Measurements from ENCODE around the gene COL17A1.

Gene COL17A1

DNA sequence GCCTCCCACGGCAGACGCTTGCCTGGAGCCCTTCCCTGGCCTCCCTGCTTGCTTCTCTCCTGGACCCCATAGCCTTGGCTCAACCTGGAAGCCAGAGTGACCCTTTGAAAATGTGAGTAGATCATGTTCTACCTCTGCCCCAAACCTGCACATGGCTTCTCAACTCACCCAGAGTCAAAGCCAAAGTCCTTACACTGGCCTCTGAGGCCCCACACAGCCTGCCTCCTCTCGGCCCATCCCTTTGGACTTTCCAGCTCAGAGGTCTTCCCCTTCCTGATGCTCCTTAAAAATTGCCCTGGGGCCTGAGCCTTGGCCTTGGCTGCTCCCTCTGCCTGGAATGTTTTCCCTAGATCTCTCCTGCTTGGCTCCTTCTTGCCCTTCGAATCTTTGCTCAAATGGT, 32.5 kb downstream of the COL17A1 start:
- ATAC-seq (ENCODE audit: insufficient read depth, low read depth) (no peak), DNase-seq (no peak)
- TF ChIP-seq, protein P1, sequence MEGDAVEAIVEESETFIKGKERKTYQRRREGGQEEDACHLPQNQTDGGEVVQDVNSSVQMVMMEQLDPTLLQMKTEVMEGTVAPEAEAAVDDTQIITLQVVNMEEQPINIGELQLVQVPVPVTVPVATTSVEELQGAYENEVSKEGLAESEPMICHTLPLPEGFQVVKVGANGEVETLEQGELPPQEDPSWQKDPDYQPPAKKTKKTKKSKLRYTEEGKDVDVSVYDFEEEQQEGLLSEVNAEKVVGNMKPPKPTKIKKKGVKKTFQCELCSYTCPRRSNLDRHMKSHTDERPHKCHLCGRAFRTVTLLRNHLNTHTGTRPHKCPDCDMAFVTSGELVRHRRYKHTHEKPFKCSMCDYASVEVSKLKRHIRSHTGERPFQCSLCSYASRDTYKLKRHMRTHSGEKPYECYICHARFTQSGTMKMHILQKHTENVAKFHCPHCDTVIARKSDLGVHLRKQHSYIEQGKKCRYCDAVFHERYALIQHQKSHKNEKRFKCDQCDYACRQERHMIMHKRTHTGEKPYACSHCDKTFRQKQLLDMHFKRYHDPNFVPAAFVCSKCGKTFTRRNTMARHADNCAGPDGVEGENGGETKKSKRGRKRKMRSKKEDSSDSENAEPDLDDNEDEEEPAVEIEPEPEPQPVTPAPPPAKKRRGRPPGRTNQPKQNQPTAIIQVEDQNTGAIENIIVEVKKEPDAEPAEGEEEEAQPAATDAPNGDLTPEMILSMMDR (IDR thresholded peaks at IDR 0.05; ENCODE audit: borderline replicate concordance, extremely low read depth, low read length, poor library complexity, severe bottlenecking) = no peak
- TF ChIP-seq EZH2 (IDR thresholded peaks at IDR 0.05; ENCODE audit: borderline replicate concordance, low read depth, low read length, severe bottlenecking) = no peak
- Histone ChIP-seq H3K4me2 (ENCODE audit: insufficient read depth, low read length) (no peak overlapping the region), H3K27ac (ENCODE audit: low read length) (no peak overlapping the region), H3K9me3 (ENCODE audit: insufficient read depth, low read length, severe bottlenecking) (no peaks in the 10 kb centered on the region), H3K27me3 (ENCODE audit: insufficient read depth, low read length, poor library complexity) (peaks cover 6% of the 10 kb centered on the region), H4K20me1 (ENCODE audit: insufficient read depth, low read length) (no peaks in the 10 kb centered on the region), H3K9ac (ENCODE audit: low read depth, low read length) (no peak overlapping the region), H3K79me2 (ENCODE audit: insufficient read depth, low read length) (no peaks in the 10 kb centered on the region), H3K4me1 (ENCODE audit: insufficient read depth, low read length) (no peaks in the 10 kb centered on the region), H3K4me3 (ENCODE audit: low read depth in 1 of 2, low read length in 2 of 2) (no peak overlapping the region), H2AFZ (ENCODE audit: low read depth, low read length) (no peak overlapping the region), H3K36me3 (ENCODE audit: insufficient read depth, low read length) (no peaks in the 10 kb centered on the region)

DNA sequence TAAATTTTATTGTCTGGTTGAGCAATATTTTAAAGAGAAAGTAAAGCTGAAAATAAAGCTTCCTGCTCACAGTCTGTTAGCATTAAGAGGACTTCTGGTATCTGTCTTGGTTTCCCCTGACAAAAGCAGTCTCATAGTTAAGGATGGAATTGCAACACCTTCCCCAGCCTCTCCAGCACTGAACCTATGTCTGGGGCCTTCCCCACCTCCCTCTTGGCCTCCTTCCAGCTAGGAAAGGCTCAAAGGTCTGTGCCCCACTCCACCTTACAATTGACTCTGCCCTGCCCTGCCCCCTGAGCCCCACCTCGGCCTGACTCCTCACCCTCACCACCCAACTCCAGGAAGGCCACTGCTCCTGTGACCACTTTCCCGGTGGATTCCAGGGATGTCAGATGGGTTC, 33.2 kb downstream of the COL17A1 start:
- Histone ChIP-seq H3K4me1 (ENCODE audit: insufficient read depth, low read length) (no peaks in the 10 kb centered on the region), H3K9ac (ENCODE audit: low read depth, low read length) (no peak overlapping the region), H4K20me1 (ENCODE audit: insufficient read depth, low read length) (no peaks in the 10 kb centered on the region), H3K36me3 (ENCODE audit: insufficient read depth, low read length) (no peaks in the 10 kb centered on the region), H3K27me3 (ENCODE audit: insufficient read depth, low read length, poor library complexity) (peaks cover 6% of the 10 kb centered on the region), H3K79me2 (ENCODE audit: insufficient read depth, low read length) (no peaks in the 10 kb centered on the region), H3K27ac (ENCODE audit: low read length) (no peak overlapping the region), H2AFZ (ENCODE audit: low read depth, low read length) (no peak overlapping the region), H3K9me3 (ENCODE audit: insufficient read depth, low read length, severe bottlenecking) (no peaks in the 10 kb centered on the region), H3K4me2 (ENCODE audit: insufficient read depth, low read length) (no peak overlapping the region), H3K4me3 (ENCODE audit: low read depth in 1 of 2, low read length in 2 of 2) (no peak overlapping the region)
- ATAC-seq (ENCODE audit: insufficient read depth, low read depth) (no peak), DNase-seq (no peak)
- no peak for TF ChIP-seq EZH2 (IDR thresholded peaks at IDR 0.05; ENCODE audit: borderline replicate concordance, low read depth, low read length, severe bottlenecking)
- TF ChIP-seq, protein P1 (IDR thresholded peaks at IDR 0.05; ENCODE audit: borderline replicate concordance, extremely low read depth, low read length, poor library complexity, severe bottlenecking) = no peak

DNA sequence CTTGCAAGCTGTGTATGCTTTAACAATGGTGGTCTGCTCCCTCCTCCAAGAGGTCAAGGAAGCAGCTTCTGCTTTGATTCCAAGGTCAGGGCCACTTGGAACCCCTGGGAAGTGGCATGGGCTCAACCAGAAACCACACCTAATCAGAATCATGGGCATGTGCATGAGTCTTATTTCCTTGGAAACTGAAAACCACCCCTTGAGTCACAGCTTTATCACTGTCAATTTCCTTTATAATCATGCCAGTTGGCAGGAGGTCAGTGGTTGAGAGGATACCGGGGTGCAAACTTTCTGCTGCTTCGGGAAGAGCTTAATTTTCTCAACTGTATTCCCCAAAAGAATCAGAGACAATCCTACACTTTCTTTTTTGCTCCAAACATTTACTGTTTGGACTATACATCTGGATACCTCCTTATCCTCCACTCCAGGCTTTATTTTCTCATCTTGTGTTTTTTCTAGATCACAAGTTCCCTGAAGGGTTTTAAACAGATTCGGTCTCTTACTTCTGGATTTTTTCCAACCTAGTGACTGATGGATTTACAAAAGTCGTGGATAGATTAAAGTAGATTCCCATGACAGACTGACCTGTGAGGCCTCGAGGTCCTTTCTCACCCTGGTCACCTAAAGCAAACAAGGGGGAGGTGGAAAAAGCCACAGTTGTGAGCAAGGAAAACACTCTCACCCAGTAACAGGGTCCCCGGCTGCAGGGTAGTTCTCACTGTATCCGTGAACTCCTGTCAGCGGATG, 36.0 kb downstream of the COL17A1 start:
- Histone ChIP-seq H3K9me3 (ENCODE audit: insufficient read depth, low read length, severe bottlenecking) (no peaks in the 10 kb centered on the region), H3K4me2 (ENCODE audit: insufficient read depth, low read length) (no peak overlapping the region), H3K4me3 (ENCODE audit: low read depth in 1 of 2, low read length in 2 of 2) (no peak overlapping the region), H3K27me3 (ENCODE audit: insufficient read depth, low read length, poor library complexity) (peaks cover 11% of the 10 kb centered on the region), H3K9ac (ENCODE audit: low read depth, low read length) (no peak overlapping the region), H4K20me1 (ENCODE audit: insufficient read depth, low read length) (no peaks in the 10 kb centered on the region), H3K27ac (ENCODE audit: low read length) (no peak overlapping the region), H3K4me1 (ENCODE audit: insufficient read depth, low read length) (no peaks in the 10 kb centered on the region), H3K36me3 (ENCODE audit: insufficient read depth, low read length) (no peaks in the 10 kb centered on the region), H3K79me2 (ENCODE audit: insufficient read depth, low read length) (no peaks in the 10 kb centered on the region), H2AFZ (ENCODE audit: low read depth, low read length) (no peak overlapping the region)
- TF ChIP-seq EZH2 (IDR thresholded peaks at IDR 0.05; ENCODE audit: borderline replicate concordance, low read depth, low read length, severe bottlenecking) = no peak
- TF ChIP-seq, protein P1 (IDR thresholded peaks at IDR 0.05; ENCODE audit: borderline replicate concordance, extremely low read depth, low read length, poor library complexity, severe bottlenecking) = no peak
- ATAC-seq (ENCODE audit: insufficient read depth, low read depth) (no peak), DNase-seq (no peak)

All from DND-41 (cell line).